Glutamatergic neuron (in vitro differentiated cells): ENCODE data around the gene DSC2. TPM values are rescaled to one million over a fixed set of nuclear protein-coding genes. Genes with fewer than 3 reads are reported as not detected.
"Not testable (repeated sequence)": the region's sequence is repeated elsewhere in the genome, so short reads cannot be mapped to it uniquely, and the experiment has no call there.

Experiments
- DNase-seq: peaks from one replicate; pipeline ENCODE4 v3.0.0; 2022
- H3K27ac Mint-ChIP-seq: one replicate; pipeline ENCODE4 v1.8.0; 2020; ENCODE audit warnings: mild to moderate bottlenecking, mixed read lengths, inconsistent platforms; ENCODE audit not compliant: unreplicated experiment
- H3K27me3 Mint-ChIP-seq: one replicate; pipeline ENCODE4 v1.8.0; 2020; ENCODE audit warnings: mild to moderate bottlenecking, moderate library complexity, mixed read lengths, inconsistent platforms; ENCODE audit not compliant: unreplicated experiment
- H3K36me3 Mint-ChIP-seq: one replicate; pipeline ENCODE4 v1.8.0; 2020; ENCODE audit warnings: mild to moderate bottlenecking, mixed read lengths, inconsistent platforms; ENCODE audit not compliant: unreplicated experiment
- H3K4me1 Mint-ChIP-seq: one replicate; pipeline ENCODE4 v1.8.0; 2020; ENCODE audit warnings: mild to moderate bottlenecking, low read depth, mixed read lengths, inconsistent platforms; ENCODE audit not compliant: unreplicated experiment
- H3K4me3 Mint-ChIP-seq: one replicate; pipeline ENCODE4 v1.8.0; 2020; ENCODE audit warnings: mild to moderate bottlenecking, mixed read lengths, inconsistent platforms; ENCODE audit not compliant: unreplicated experiment
- H3K9me3 Mint-ChIP-seq: one replicate; pipeline ENCODE4 v1.8.0; 2020; ENCODE audit warnings: mild to moderate bottlenecking, moderate library complexity, mixed read lengths, inconsistent platforms; ENCODE audit not compliant: unreplicated experiment
- CTCF ChIP-seq: fragments of 200-600 bp; sonication (generic); IDR thresholded peaks from one replicate; pipeline ENCODE4 v1.5.0; 2021; ENCODE audit not compliant: partially characterized antibody, unreplicated experiment
- total RNA-seq: library from RNA; stranded (reverse); fragmentation: NEBNext Ultra II Directional; extraction: Animal tissue kit (Norgen Biotek cat#: 25700); gene quantifications from one replicate; pipeline ENCODE4 v1.2.1, GENCODE V29; 2021; ENCODE audit not compliant: unreplicated experiment

The DSC2 gene
- total RNA-seq, 1 donor from 2014 or later: 31.4 TPM

GRCh38 chr18:31138709-31139108 lies 36.5 kb upstream of the DSC2 start:
- no peak for TF ChIP-seq CTCF
- DNase-seq: no peak
- H3K36me3 Mint-ChIP-seq: no peaks in the 10 kb centered on the region
- no peaks in the 10 kb centered on the region for H3K9me3 Mint-ChIP-seq
- H3K27ac Mint-ChIP-seq: no peak overlapping the region
- no peaks in the 10 kb centered on the region for H3K4me1 Mint-ChIP-seq
- no peak overlapping the region for H3K4me3 Mint-ChIP-seq
- no peaks in the 10 kb centered on the region for H3K27me3 Mint-ChIP-seq

- no peak for TF ChIP-seq CTCF
- no peaks in the 10 kb centered on the region for H3K4me1 Mint-ChIP-seq
- no peak overlapping the region for H3K4me3 Mint-ChIP-seq
- no peak overlapping the region for H3K27ac Mint-ChIP-seq
- H3K9me3 Mint-ChIP-seq: no peaks in the 10 kb centered on the region
- H3K36me3 Mint-ChIP-seq: no peaks in the 10 kb centered on the region
- no peaks in the 10 kb centered on the region for H3K27me3 Mint-ChIP-seq
- DNase-seq: no peak
These were observed 32.8 kb upstream of the DSC2 start for GRCh38 chr18:31134988-31135529.

GRCh38 chr18:31129398-31130115 lies 27.3 kb upstream of the DSC2 start:
- no peak overlapping the region for H3K4me3 Mint-ChIP-seq
- H3K4me1 Mint-ChIP-seq: no peaks in the 10 kb centered on the region
- H3K36me3 Mint-ChIP-seq: no peaks in the 10 kb centered on the region
- no peaks in the 10 kb centered on the region for H3K27me3 Mint-ChIP-seq
- no peak overlapping the region for H3K27ac Mint-ChIP-seq
- H3K9me3 Mint-ChIP-seq: no peaks in the 10 kb centered on the region
- no peak for DNase-seq
- TF ChIP-seq CTCF: no peak

- no peak for TF ChIP-seq CTCF
- H3K4me3 Mint-ChIP-seq: no peak overlapping the region
- no peak overlapping the region for H3K27ac Mint-ChIP-seq
- H3K27me3 Mint-ChIP-seq: no peaks in the 10 kb centered on the region
- no peaks in the 10 kb centered on the region for H3K9me3 Mint-ChIP-seq
- H3K4me1 Mint-ChIP-seq: no peaks in the 10 kb centered on the region
- no peaks in the 10 kb centered on the region for H3K36me3 Mint-ChIP-seq
- DNase-seq: no peak
These were observed 23.7 kb upstream of the DSC2 start for GRCh38 chr18:31125878-31126277.

- H3K27ac Mint-ChIP-seq, DNase-seq, H3K9me3 Mint-ChIP-seq, H3K36me3 Mint-ChIP-seq, H3K27me3 Mint-ChIP-seq, H3K4me3 Mint-ChIP-seq, H3K4me1 Mint-ChIP-seq: not testable (repeated sequence)
These were observed 20.9 kb upstream of the DSC2 start for GRCh38 chr18:31123125-31123524.
